ENCODE measurements around the gene LTO1.

- TF ChIP-seq EP300 (IDR thresholded peaks at IDR 0.05) (no peak), CTCF (IDR thresholded peaks at IDR 0.05) (no peak)
These were observed 17.1 kb downstream of the LTO1 start for GRCh38 chr11:69657911-69658625.
